HG03342 (cell line): Measurements from ENCODE around the gene PWWP2B.

ENCODE experiments used
- ATAC-seq: cut with Tn5 transposase; IDR thresholded peaks from one replicate; pipeline ENCODE4 v1.9.1; 2021; ENCODE audit warnings: mild to moderate bottlenecking, moderate library complexity; ENCODE audit not compliant: unreplicated experiment

PWWP2B gene

DNA sequence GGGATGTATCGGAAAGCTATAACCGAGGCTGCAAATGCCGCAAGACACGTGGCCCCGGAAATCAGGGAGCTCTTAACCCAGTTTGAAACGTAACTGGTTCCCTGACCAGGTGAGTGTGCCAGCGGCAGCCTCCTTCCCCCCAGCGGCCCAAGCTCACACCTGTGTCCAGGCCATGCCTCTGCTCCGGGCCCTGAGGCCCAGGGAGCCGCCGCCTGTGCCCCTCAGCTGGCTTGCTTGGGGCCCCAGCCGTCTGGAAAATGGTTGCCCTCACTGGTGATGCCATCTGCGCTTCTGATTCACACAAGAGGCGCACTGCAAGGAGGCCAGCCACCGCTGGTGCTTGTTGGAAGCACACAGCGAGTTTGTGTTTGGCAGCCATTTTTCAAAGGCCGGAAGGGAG lies 9.2 kb downstream of the PWWP2B start:
- ATAC-seq: no peak

DNA sequence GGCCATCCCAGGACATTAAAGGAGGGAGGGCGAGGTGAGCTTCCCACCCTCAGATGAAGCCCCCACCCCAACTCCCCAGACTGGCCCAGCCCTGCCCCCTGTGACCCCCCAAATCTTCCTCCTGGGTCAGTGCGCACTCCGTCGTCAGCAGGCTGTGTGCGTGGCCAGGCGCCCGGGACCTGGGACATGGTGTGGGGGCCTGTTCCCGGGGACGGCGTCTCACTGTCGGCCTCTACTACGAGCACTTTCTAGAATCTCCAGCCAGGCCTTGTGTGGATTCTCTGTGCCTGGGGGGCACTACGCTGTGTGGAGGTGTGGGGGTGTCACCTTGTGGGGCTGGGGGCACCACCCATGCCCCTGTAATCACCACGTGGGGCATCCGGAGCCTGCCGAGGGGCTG lies 9.8 kb downstream of the PWWP2B start:
- ATAC-seq: no peak

DNA sequence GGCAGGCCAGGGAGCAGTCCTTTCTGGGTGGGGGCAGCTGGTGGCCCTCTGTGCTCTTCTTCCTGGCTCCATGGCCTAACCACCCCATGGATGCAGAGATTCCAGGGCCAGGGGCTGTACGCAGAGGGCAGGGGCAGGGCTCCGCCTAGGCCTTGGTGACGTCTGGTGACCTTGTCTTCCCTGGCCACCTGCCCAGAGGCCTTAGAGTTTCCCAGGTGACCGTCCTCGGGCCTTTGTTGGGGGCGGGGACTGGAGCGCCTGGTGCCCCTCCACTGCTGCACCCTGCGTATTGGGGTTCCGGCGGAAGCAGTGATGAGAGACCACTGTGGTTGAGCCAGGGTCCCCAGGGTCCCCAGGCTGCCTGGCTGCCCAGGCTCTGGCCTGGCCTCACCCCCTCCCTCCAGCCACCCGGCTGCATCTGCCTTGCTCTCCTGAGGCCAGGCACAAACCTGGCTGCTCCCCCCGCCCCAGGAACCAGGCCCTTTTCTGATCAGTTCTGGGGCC lies 10.3 kb downstream of the PWWP2B start:
- ATAC-seq: no peak

DNA sequence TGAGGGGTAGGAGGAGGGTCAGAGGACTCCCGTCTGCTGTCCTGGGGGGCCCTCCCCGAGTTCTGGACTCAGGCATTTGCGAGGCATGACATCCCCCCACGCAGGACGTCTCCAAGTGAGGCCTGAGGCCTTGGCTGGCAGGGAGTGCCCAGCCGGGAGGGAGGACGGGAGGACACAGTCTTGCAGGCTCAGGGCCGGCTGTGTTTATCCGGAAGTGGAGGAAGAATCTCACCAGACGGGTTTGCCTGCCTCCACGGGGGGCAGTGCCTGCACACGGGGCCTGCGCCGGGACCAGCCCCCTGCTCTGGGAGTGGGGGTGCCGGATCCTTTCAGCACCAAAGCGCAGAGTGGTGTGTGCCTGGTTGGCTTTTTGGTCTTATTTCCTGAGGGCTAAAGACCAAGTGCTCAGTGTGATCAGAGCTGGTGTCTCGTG lies 10.9 kb downstream of the PWWP2B start:
- ATAC-seq: no peak

DNA sequence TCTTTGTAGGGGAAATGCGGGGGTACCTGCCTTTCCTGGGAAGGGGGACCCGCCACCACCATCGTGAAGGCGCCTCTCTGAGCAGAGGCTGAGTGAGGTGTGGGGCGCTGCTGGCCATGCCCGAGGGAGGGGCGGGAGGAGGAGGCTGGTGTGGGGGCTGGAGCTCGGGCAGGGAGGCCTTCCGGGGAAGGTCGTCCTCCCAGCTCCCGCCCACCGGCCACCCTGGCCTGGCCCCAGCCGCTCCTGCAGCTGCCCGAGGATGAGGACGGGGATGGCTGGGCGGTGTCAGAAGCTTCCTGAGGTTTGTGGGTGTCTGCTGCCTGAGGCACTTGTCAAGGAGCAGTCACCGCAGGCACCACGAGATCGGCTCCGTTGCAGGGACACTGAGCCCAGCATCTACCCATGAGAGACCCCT lies 11.4 kb downstream of the PWWP2B start:
- no peak for ATAC-seq

DNA sequence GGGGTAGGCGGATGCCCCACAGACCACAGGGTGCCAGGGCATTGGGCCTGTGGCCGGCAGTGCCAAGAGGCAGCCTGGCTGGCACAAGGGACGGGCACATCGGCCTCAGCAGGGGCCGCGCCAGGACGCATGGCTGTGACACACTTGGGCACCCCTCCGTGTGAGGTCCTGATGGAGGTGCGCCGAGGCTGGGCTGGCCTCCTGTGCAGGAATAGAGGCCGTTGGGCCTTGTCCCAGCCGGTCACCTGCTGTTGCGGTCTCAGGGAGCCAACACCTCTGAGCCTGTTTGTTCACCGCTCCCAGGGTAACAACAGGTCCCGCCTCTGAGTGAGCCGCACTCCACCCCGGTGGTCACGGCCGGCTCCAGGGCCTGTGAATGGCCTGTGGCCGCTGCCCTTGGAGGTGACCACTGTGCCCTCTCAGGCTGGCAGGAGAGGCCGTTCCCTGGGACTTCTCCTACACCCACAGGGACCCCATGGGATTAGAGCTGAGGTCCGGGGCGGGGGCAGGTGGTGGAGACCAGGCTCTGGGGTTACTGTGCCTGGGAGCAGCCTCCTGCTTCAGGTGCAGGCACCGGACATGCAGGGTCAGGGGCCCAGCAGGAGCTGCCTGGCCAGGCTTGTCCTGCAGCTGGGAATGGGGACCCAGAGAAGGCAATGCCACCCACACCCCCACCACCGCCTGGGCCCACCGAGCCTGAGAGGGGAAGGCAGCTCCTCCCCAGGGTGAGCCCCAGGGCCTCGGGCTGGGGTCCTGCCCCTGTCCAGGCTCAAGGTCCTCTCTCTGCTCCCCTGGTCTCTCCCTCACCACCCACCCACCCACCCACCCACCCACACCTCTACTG lies 12.0 kb downstream of the PWWP2B start:
- ATAC-seq: no peak

DNA sequence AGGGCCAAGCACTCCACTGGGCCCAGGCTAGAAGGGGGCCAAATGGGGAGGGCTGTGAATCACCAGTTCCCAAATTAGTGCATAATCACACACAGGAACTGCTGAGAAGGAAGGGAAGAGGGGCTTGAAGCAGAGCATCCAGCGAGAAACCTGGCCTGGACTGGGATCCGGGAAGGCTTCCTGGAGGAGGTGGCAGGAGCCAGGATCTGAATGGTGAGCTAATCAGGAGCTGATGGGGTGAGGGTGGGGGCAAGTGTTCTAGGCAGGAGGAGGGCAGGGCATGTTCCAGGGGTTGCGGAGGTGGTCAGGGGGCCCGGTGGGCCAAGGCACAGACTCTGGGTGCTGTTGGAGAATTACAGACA lies 12.6 kb downstream of the PWWP2B start:
- no peak for ATAC-seq

DNA sequence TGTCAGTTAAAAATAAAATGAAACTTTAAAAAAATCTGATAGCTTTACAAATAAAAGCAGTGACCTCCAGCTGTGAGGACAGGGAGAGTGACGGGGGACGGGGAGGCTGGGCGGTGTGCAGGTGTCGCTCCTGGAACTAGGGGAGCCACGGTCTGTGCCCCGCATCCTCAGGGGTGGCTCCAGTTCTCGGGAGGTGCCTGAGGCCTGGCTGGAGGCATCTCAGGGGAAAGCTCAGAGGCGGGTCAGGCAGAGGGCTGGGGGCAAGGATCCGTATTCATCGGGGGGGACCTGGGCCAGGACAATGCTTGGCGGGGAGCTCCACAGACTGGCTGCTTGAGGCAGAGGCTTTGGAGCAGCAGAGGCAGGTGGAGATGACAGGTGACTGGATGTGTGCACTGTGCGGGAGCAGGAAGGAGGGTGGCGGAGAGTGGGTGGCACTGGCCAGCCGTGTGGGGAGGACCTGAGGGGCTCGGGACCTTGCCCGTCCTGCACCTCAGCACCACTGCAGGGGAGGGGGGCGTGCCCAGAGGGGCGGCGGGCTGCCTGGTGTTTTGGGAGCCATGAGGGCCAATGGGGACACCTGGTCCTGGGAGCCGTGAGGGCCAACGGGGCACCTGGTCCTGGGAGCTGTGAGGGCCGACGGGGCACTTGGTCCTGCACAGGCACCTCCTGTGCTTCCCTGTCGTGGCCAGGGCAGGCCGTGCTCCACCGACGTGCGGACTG lies 13.2 kb downstream of the PWWP2B start:
- ATAC-seq: no peak

DNA sequence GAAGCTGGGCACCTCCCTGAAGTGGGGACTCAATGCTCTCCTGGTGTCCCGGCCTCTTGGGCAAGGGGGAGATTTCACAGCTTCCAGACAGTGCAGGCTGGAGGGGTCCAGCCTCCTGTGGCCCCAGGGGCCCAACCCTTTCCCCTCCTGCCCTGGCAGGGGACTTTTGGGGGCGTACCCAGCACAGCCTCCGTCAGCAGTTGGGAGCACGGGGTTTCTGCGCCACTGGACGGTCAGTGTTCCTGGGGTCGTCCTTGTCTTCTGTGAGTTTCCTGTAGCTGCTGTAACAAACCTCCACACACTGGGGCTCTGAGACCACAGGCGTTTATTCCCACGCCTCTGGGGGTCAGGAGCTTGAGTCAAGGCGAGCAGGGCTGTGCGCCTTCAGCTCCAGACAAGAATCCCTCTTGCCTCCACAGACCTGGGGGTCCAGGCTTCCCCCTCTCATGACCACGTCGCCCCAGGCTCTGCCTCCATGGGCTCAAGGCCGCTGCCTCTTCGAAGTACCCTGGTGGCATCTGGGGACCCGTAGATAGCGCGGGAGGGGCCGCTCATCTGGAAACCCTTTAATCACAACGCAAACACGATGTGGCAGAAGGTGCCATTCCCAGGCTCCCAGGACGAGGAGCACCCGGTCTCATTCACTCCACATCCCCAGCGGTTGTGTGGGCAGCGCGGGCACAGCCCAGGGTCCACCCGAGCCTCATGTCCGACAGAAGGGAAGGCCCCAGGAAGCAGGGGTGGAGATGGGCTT lies 14.0 kb downstream of the PWWP2B start:
- ATAC-seq: no peak

DNA sequence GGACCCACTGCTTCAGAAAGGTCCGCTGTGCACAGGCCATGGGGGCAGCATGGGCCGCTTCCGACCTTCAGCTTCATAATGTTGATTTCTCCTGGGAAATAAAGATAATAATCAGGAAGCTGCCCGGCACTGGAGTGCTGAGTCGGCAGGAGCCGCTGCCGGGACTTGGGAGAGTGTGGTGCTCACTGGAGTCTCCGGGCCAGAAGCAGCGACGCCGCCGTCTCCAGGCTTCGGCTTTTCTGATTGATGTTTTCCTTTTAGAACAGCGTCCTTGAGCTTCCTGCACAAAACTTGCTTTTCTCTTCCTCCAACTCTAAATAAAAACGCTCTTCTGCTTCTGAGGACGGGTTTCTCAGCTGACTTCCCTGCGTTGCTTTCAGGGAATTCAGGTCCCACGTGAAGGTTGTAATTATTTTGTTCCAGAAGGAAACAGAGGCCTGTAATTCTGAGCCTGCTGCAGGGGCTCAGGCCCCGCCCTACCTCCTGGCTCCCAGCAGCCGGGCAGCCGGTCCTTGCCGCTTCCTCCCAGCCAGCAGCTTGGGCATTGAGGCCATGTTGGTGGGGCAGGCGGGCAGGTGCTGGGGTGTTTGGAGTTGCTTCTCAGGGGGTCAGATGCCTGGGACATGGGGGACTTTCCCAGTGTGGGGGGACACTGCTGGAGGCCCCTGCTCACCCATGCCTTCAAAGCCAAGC lies 14.7 kb downstream of the PWWP2B start:
- no peak for ATAC-seq

DNA sequence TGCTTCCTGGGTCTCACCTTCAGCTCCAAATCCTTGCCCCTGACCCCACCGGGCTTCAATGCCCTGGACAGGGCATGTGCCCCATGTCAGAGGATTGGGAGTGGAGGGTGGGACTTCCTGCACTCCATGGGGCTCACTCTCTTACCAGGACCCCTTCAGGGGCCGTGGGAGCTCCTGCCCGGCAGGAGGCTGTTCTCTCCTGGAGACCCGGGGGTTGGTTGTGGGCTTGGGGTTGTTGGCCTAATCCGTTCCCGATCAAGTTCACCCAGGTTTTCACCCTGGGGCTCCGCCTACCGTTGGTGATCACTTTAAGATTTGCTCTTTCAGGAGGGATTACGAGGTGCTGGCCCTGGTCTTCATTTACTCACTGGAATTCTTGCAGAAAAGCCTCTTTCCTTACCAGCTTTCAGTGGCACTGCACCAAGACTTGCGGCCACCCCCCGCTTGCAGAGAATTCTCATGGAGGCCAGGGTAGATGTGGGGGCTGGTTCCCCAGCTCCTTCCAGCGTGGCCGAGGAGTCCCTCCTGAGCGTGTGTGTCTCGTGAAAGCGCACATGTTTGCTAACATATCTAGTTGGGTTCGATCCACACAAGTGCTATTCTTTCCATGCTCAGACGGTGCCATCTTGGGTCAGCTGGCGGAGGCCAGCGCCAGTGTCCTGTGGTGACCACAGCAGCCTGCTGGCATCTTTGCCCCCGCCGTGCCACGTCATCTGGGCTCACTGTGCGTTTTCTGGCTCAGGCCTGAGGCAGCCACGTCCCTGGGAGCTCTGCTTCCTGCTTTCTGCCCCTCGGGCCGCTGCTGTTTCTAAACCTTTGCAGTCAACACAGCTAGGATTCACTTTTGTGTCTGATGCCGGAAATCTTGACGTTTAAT lies 15.6 kb downstream of the PWWP2B start:
- ATAC-seq: no peak

DNA sequence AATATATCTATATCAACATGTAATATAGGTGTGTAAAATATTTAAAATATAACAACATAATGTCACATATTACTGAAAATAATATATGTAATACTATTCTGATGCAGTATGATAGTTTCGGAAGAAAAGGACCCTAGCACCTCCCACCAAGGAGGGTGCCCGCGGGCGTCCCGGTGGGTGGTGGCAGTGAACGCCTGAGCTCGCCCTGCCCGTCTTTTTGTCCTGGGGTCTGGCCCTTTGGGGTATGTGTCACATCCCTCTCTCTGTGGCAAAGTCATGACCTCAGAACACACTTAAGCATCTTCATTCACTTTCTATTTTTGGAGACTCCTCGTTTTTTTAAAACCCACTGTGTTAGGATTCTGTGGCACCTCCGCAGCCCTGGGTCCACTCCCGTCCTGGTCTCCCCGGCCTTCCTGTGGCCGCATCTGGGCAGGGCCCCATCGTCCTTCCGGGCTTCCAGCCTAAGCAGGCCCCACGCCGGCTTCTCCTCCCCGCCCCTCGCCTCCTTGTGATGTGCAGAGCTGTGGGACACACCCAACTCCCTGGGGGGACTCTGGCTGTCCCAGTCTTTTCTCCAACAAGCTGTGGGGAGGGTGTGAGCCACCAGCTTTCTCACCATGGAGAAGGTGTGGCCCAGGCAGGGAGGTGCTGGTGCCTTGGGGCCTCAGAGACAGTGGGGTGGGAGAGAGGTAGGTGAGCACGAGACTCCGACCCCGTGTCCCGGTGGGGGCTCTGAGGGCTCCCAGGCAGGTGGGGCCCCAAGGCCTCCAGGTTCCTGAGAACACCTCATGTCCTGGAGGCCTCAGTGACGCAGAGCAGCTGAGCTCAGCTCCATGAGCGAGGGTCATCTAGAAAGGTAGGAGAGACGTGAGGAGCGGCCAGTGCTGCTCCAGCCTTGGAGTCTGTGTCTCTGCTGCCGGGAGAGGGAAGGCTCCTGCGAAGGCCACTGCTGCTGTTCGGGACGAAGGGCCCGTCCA lies 16.5 kb downstream of the PWWP2B start:
- no peak for ATAC-seq

DNA sequence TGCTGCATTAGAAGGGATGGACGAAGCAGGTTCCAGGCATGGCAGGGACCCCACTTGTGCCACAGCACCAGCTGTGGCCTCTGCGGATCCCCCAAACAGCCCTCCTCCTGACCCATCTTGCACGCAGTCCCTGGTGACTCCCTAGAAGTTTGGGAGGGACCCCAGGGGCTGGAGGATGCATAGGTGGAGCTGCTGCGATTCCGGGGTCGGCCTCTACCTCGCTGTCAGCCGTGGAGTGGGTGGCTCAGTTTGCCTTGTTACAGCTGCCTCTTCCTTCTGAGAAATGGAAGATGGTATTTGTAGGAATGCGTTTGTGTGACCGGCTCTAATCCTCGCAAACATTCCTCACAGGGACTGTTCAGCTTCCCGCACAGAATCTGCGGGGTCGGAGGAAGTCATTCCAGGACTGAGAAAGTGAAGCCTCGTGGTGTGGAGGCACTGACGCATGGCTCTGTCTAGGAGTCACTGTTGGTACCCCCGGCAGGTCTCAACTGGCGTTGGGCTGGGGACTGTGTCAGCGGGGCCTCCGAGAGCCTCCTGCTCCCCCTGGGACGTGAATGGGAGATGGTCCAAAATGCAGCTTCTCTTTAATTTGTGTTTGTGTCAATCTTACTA lies 17.5 kb downstream of the PWWP2B start:
- no peak for ATAC-seq

DNA sequence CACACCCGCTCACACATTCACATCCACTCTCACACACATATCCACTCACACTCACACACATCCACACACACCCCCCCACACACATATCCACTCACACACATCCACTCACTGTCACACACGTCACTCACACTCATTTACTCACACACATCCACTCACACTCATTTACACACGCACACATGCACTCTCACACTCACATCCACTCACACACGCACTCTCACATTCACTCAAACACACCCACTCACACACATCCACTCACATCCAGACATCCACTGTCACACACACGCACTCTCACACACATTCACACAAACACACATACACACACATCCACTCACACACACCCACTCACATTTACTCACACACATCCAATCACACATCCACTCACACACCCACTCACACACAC lies 18.3 kb downstream of the PWWP2B start:
- no peak for ATAC-seq

DNA sequence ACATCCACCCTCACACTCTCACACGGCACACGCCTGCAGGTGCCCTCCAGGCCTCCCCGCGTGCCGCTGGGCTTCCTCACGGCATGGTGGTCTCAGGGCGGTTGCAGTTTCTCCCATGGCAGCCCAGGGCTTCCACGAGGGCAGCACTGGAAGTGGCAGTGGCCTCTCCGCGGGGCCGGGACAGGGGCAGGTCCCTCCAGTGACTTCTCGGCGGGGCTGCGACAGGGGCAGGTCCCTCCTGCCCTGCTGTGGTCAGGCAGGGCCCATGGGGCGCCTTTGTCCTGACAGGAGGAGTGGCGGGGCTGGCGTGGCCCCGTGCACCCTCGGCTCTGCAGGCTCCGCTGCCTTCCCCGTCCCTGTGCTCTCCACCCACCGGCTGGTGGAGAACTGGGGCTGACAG lies 19.0 kb downstream of the PWWP2B start:
- no peak for ATAC-seq

DNA sequence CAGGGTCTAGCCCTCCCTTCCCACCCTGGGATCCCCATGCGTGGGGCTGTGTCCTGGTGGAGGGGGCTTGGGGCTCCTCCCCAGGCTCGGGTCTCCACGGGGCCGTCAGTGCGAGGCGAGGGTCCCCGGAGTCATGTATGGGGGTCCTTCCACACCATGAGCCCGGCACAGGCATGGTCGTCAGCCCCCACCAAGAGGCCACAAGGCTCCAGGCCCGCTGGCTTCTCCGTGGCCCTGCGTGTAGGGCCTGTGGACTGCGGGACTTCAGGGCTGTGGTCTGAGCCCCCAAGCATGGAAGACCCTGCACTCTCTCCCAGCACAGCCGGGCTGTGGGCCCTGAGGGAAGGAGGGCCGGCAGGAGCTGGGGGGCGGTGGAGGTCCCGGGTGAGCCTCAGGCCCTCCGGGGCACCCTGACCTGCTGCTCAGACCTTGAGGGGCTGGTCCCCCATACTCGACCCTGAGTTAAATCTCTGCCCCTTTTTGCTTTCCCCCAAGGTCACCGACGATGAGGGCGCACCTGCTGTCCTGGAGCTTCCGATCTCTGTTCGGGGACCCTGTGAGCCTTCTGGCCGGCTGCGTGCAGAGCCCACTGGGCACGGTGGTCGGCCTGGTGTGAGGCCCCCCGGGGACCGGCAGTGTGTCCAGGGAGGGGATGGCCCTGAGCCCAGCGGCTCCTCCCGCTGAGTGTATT lies 19.7 kb downstream of the PWWP2B start:
- no peak for ATAC-seq

DNA sequence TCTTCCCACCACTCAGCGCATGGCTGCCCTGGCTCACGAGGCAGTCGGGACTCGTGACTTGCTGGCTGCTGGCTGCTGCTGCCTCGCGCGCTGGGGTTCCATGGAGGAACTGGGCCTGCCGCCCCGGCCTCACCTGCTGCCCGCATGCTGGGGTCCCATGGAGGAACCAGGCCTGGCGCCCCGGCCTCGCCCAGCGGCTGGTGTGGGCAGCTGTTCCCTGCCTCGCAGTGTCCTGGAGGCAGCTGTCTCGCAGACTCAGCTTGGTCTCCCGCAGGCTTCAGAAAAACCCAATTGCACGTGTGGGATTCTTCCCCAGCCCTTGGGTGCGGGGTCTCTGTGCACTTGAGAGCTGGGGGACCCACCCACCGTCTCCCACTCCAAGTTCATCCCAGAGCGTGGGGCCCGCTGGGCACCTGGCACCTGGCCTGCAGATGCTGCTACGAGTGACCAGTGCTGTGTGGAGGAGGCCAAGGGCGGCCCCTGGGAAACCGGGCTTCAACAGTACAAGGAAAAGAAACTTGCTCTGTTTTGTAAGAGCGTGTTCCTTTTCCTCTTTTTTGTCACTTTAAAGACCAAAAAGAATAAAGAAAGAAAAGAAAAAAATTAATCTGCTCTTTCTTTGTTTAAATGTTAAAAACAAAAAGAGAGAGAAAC lies 20.4 kb downstream of the PWWP2B start:
- ATAC-seq: no peak
